Measurements from ENCODE around the gene CD3G.

DNA sequence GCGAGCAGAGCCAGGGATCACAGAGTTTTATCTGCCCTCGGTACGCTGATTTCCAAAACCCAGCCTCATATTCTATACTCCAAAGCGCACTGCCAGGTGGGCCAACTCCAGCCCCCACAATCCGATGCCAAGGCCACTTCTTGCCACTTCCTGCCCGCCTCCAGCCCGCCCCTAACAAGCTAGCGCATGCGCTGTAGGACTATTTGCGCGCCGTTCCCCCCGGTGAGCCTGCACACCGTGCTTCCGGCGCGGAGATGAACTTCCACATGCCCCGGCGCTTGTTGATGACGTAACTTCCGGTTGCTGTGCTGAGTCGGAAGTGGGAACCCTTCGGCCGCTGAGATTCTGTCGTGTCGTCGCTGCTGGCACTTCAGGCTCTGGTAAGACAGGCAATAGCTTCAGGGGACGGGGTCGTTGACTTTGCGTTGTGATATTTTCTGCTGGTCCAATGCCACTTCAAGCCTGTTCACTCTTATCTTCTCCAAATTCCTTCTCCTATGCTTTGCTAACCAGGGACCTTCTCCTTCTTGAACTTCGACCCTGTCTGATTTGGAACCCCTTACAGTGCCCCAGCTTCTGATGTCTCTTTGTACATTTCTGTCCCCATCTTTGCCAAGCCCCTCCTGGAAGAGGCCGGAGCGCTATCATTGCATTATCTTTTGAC lies 15.3 kb downstream of the CD3G start, which contains the start of gene UBE4A:
- TF ChIP-seq, protein P1, sequence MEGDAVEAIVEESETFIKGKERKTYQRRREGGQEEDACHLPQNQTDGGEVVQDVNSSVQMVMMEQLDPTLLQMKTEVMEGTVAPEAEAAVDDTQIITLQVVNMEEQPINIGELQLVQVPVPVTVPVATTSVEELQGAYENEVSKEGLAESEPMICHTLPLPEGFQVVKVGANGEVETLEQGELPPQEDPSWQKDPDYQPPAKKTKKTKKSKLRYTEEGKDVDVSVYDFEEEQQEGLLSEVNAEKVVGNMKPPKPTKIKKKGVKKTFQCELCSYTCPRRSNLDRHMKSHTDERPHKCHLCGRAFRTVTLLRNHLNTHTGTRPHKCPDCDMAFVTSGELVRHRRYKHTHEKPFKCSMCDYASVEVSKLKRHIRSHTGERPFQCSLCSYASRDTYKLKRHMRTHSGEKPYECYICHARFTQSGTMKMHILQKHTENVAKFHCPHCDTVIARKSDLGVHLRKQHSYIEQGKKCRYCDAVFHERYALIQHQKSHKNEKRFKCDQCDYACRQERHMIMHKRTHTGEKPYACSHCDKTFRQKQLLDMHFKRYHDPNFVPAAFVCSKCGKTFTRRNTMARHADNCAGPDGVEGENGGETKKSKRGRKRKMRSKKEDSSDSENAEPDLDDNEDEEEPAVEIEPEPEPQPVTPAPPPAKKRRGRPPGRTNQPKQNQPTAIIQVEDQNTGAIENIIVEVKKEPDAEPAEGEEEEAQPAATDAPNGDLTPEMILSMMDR (IDR thresholded peaks at IDR 0.05 in 4 of 5, conservative IDR thresholded peaks at IDR 0.05 in 1 of 5), result no peak
- peak; percentile 54 to 60 for TF ChIP-seq POLR2A (IDR thresholded peaks at IDR 0.05)
